H1 (cell line): ENCODE results near the gene RRM2. TPM values are rescaled to one million over a fixed set of nuclear protein-coding genes. Genes with fewer than 3 reads are reported as not detected.

Experiments
- ASH2L ChIP-seq: fragments of 200-600, 300-600 bp; sonication (generic); IDR thresholded peaks from one replicate; pipeline ENCODE4 v1.7.1; 2017; ENCODE audit warnings: low read length
- KDM1A ChIP-seq: fragments of 200-600, 300-600 bp; sonication (generic); IDR thresholded peaks from 2 replicates; pipeline ENCODE4 v1.7.1; 2016; ENCODE audit warnings: mild to moderate bottlenecking, low read length, borderline replicate concordance
- RAD21 ChIP-seq, 2 experiments: IDR thresholded peaks in 1 of 2; conservative IDR thresholded peaks in 1 of 2; 2 replicates each; pipeline ENCODE4 v1.6.1; 2011; ENCODE audit warnings: low read depth in 2 of 2, low read length in 2 of 2, improper control_type of control experiment in 1 of 2, inconsistent platforms in 1 of 2, mild to moderate bottlenecking in 1 of 2, moderate library complexity in 1 of 2
- SRF ChIP-seq: IDR thresholded peaks from 2 replicates; pipeline ENCODE4 v1.6.1; 2011; ENCODE audit warnings: mild to moderate bottlenecking, low read depth, low read length, moderate library complexity
- polyA plus RNA-seq, 7 experiments: library from polyadenylated mRNA; depleted of rRNA in 3 of 7; stranded (reverse) in 5 of 7; unstranded in 2 of 7; fragments of >200 nt in 5 of 7; fragments of 200-250 nt in 2 of 7; gene quantifications; 1 replicate in 5 of 7; 2 replicates in 1 of 7; 4 replicates in 1 of 7; pipeline versions ENCODE4 v1.2.1 to v1.2.3, GENCODE V29; 2011 to 2013; ENCODE audit warnings: missing spikeins in 2 of 7, mixed read lengths in 2 of 7
- total RNA-seq: library from RNA; stranded (reverse); fragmentation: NEBNext Ultra II Directional; extraction: Animal tissue kit (Norgen Biotek cat#: 25700); gene quantifications from 2 replicates; pipeline ENCODE4 v1.2.1, GENCODE V29; 2021
- TF ChIP-seq, protein P1 (sequence below), 3 experiments: IDR thresholded peaks; 1 replicate in 2 of 3; 2 replicates in 1 of 3; pipeline versions ENCODE4 v1.5.1 to v1.6.1; 2011; ENCODE audit warnings: low read length in 3 of 3, mild to moderate bottlenecking in 3 of 3, inconsistent platforms in 2 of 3, low read depth in 1 of 3, moderate library complexity in 1 of 3; ENCODE audit not compliant: insufficient read depth in 1 of 3; ENCODE audit errors: control extremely low read depth in 1 of 3
- TF ChIP-seq, protein P2 (sequence below): IDR thresholded peaks from 2 replicates; pipeline ENCODE4 v1.6.1; 2012; ENCODE audit warnings: low read length, inconsistent platforms

RRM2 gene
- total and polyA plus RNA-seq, 2 of the 8 experiments (the other 6 are each of a cell fraction or from before 2014, with no cell fraction given) = 37.7 to 215 TPM

- no peak for TF ChIP-seq KDM1A
- TF ChIP-seq, protein P1, sequence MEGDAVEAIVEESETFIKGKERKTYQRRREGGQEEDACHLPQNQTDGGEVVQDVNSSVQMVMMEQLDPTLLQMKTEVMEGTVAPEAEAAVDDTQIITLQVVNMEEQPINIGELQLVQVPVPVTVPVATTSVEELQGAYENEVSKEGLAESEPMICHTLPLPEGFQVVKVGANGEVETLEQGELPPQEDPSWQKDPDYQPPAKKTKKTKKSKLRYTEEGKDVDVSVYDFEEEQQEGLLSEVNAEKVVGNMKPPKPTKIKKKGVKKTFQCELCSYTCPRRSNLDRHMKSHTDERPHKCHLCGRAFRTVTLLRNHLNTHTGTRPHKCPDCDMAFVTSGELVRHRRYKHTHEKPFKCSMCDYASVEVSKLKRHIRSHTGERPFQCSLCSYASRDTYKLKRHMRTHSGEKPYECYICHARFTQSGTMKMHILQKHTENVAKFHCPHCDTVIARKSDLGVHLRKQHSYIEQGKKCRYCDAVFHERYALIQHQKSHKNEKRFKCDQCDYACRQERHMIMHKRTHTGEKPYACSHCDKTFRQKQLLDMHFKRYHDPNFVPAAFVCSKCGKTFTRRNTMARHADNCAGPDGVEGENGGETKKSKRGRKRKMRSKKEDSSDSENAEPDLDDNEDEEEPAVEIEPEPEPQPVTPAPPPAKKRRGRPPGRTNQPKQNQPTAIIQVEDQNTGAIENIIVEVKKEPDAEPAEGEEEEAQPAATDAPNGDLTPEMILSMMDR (IDR thresholded peaks at IDR 0.05; ENCODE audit: control extremely low read depth in 1 of 3, insufficient read depth in 1 of 3, low read depth in 1 of 3, low read length in 3 of 3) = peak in 2 of 3 experiments; percentile 39 to 46; a peak in 3 of 4 replicates
- no peak for TF ChIP-seq SRF
- TF ChIP-seq RAD21 (IDR thresholded peaks at IDR 0.05 in 1 of 2, conservative IDR thresholded peaks at IDR 0.05 in 1 of 2; ENCODE audit: low read depth in 2 of 2, low read length in 2 of 2) = peak; percentile 47 to 59
- TF ChIP-seq, protein P2, sequence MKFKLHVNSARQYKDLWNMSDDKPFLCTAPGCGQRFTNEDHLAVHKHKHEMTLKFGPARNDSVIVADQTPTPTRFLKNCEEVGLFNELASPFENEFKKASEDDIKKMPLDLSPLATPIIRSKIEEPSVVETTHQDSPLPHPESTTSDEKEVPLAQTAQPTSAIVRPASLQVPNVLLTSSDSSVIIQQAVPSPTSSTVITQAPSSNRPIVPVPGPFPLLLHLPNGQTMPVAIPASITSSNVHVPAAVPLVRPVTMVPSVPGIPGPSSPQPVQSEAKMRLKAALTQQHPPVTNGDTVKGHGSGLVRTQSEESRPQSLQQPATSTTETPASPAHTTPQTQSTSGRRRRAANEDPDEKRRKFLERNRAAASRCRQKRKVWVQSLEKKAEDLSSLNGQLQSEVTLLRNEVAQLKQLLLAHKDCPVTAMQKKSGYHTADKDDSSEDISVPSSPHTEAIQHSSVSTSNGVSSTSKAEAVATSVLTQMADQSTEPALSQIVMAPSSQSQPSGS = no peak
- no peak for TF ChIP-seq ASH2L
These were observed 2.1 kb downstream of the RRM2 start (continued) for GRCh38 chr2:10124538-10125045.
